WERI-Rb-1 (cell line): ENCODE data around the gene F8.
"Not testable (repeated sequence)": the region's sequence is repeated elsewhere in the genome, so short reads cannot be mapped to it uniquely, and the experiment has no call there.

ENCODE experiments used
- DNase-seq: peaks from one replicate; pipeline ENCODE4 v3.0.0-alpha.2; 2020
- H3K27ac ChIP-seq: fragments of 250-450 bp; sonication (Bioruptor Pico); 2 replicates; pipeline ENCODE4 v1.5.1; 2020; ENCODE audit warnings: mild to moderate bottlenecking, moderate library complexity
- H3K27me3 ChIP-seq: fragments of 250-450 bp; sonication (Bioruptor Pico); 2 replicates; pipeline ENCODE4 v1.5.1; 2021; ENCODE audit warnings: mild to moderate bottlenecking, low read depth, moderate library complexity; ENCODE audit not compliant: insufficient read depth, severe bottlenecking
- H3K36me3 ChIP-seq: fragments of 250-450 bp; sonication (Bioruptor Pico); 2 replicates; pipeline ENCODE4 v1.5.1; 2020; ENCODE audit warnings: mild to moderate bottlenecking, moderate library complexity
- H3K4me3 ChIP-seq: 2 replicates; pipeline ENCODE4 v1.5.1; 2011; ENCODE audit warnings: low read depth, mild to moderate bottlenecking, control low read depth, low read length
- H3K9me3 ChIP-seq: fragments of 250-450 bp; sonication (Bioruptor Pico); 2 replicates; pipeline ENCODE4 v1.5.1; 2021; ENCODE audit warnings: mild to moderate bottlenecking, moderate library complexity; ENCODE audit not compliant: severe bottlenecking
- CTCF ChIP-seq: IDR thresholded peaks from 2 replicates; pipeline ENCODE4 v1.5.1; 2011; ENCODE audit warnings: low read depth, mild to moderate bottlenecking, control low read depth, inconsistent platforms, low read length

Gene F8

GRCh38 chrX:155023907-155024833, 1.6 kb upstream of the F8 start:
- TF ChIP-seq CTCF: no peak
- Histone ChIP-seq H3K27me3 (no peaks in the 10 kb centered on the region), H3K4me3 (no peak overlapping the region), H3K9me3 (no peaks in the 10 kb centered on the region), H3K36me3 (no peaks in the 10 kb centered on the region), H3K27ac (no peak overlapping the region)
- DNase-seq: no peak

DNA sequence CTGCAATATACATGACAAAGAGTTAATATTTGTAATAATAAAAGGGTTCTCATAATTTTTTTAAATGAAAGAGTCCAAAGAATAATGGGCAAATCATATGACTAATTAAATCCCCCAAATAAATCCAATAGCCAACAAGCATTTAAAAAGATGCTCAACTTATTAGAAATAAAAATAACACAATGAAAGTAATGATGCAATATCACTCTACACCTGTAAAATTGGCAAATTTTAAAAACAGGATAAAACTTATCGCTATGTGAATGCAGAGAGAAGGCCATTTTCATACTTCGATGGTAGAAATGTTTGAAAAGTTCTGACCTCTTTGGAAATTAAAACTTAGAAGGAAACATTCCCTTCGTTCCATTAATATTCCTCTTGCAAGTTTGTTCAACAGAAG, 1.9 kb downstream of the F8 start:
- Histone ChIP-seq H3K36me3 (no peaks in the 10 kb centered on the region), H3K9me3 (no peaks in the 10 kb centered on the region), H3K4me3 (no peak overlapping the region), H3K27ac (no peak overlapping the region), H3K27me3 (no peaks in the 10 kb centered on the region)
- no peak for TF ChIP-seq CTCF
- no peak for DNase-seq

GRCh38 chrX:155009994-155010472, 12.5 kb downstream of the F8 start:
- Histone ChIP-seq H3K27ac (no peak overlapping the region), H3K4me3 (no peak overlapping the region), H3K9me3 (no peaks in the 10 kb centered on the region), H3K27me3 (no peaks in the 10 kb centered on the region), H3K36me3 (no peaks in the 10 kb centered on the region)
- TF ChIP-seq CTCF: no peak
- DNase-seq: no peak

- H3K27ac ChIP-seq, H3K36me3 ChIP-seq, H3K9me3 ChIP-seq, H3K27me3 ChIP-seq, DNase-seq, H3K4me3 ChIP-seq: not testable (repeated sequence)
Observed at GRCh38 chrX:155008578-155008977, 13.9 kb downstream of the F8 start.

DNA sequence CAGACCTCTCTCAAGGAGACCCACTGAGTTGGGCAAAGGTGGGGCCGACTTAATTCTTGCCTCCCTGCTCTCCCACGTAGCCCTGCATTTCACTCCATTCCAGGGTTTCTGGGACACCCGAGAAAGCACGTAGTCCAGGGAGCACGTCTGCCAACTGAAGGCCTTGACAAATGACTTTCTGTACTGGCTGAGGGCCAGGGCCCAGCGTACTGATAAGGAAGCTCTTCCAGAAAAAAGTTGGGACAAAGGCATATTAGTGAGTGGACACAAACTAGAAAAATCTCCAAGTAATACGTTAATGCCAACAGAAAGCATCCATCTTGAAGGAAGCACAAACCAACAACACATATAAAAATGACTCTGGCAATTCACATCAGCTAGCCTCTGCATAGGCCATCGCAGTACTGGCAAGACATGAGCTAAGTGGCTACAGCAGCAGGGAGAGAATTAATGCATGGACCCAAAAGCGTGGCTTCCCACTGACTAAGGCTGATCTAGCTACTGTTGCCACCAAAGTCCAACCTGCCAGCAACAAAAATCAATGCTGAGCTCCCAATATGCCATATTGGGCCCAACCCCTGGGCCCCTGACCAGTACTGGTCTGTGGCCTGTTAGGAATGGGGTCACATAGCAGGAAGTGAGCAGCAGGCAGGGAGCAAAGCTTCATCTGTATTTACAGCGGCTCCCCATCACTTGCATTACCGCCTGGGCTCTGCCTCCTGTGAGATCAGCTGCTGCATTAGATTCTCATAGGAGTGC, 15.4 kb downstream of the F8 start:
- H3K36me3 ChIP-seq, H3K9me3 ChIP-seq, H3K4me3 ChIP-seq, H3K27ac ChIP-seq, H3K27me3 ChIP-seq, DNase-seq: not testable (repeated sequence)

- H3K9me3 ChIP-seq, H3K4me3 ChIP-seq, H3K36me3 ChIP-seq, H3K27me3 ChIP-seq, DNase-seq, H3K27ac ChIP-seq: not testable (repeated sequence)
Observed at GRCh38 chrX:155006379-155006778, 16.1 kb downstream of the F8 start.

- Histone ChIP-seq H3K27ac (no peak overlapping the region), H3K4me3 (no peak overlapping the region), H3K9me3 (no peaks in the 10 kb centered on the region), H3K27me3 (no peaks in the 10 kb centered on the region), H3K36me3 (no peaks in the 10 kb centered on the region)
- DNase-seq: no peak
- TF ChIP-seq CTCF: no peak
Observed at GRCh38 chrX:155005190-155005589, 17.3 kb downstream of the F8 start.
